ENCODE data around the gene TMEM88.

GRCh38 chr17:7816926-7817642, 37.8 kb upstream of the TMEM88 start:
- TF ChIP-seq CTCF (IDR thresholded peaks at IDR 0.05; ENCODE audit: low read length) (no peak), EZH2phosphoT487 (IDR thresholded peaks at IDR 0.05; ENCODE audit: low read length) (no peak)
